Femur (tissue), 1 donor: Measurements from ENCODE around the gene LRRC37A3.
A peak's percentile ranks its signal among the peaks of the same experiment; 100 is the strongest.
"Not testable (repeated sequence)": the region's sequence is repeated elsewhere in the genome, so short reads cannot be mapped to it uniquely, and the experiment has no call there.

Experiments used
- DNase-seq: peaks from one replicate; pipeline ENCODE4 v3.0.0-alpha.2; 2017

The LRRC37A3 gene

DNA sequence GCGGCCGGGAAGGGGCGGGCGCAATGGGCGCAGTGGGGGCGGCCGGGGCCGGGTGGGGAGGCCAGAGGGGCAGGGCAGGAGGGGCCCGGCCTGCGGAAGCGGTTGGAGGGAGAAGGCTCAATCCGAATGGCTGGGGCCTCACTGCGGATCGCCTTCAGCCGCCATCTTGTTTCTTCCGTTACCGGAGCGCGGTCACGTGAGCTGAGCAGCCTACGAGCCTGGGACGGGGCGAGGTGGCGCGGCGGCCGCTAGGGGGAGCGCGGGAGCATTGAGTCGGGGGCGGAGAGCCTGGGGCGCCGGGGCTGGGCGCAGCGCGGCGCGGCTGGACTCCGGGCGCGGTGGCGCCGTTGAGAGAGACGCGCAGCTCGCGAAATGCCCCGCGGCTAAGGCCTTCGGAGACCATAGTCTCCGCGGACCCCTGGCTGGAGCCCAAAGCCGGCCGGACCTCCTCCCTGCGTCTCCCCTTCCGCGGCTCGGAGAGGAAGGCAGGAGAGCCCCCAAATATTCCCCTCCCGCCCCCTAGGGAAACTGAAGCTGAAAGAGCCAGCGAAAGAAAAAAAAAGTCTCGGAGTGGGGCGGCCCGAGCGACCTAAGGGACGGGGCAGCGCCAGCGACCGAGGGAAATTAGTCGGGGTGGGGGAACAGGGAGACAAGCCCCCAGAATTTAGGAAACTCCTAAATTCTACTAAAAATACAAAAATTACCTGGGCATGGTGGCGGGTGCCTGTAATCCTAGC lies at the start of gene LRRC37A3:
LRRC37A3 (minus strand) TSS at position 190 of the 737 bp plus-strand sequence. CDS start 22,221 bp downstream, outside the sequence.
- DNase-seq, result peak; percentile 97

DNA sequence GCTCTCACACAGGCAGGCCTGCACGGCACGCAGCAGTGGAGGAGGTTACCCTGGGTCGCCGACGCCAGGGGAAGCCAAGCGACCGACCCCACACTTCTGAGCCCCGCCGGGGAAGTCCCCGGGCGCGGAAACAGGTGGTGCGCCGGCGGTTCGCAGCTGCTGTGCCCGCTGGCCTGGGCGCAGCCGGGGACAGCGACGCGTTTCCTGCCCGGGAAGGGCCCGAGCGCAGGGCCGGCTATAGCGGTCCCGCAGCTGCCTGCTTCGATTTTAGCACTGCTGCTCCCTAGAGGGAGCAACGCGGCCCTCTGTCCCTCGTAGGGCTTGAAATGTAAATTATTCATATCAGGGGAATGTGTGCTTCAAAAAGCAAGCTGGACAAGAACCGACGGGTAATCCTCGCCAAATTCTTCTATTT lies 46.6 kb upstream of the LRRC37A3 start:
- peak; percentile 86 for DNase-seq

DNA sequence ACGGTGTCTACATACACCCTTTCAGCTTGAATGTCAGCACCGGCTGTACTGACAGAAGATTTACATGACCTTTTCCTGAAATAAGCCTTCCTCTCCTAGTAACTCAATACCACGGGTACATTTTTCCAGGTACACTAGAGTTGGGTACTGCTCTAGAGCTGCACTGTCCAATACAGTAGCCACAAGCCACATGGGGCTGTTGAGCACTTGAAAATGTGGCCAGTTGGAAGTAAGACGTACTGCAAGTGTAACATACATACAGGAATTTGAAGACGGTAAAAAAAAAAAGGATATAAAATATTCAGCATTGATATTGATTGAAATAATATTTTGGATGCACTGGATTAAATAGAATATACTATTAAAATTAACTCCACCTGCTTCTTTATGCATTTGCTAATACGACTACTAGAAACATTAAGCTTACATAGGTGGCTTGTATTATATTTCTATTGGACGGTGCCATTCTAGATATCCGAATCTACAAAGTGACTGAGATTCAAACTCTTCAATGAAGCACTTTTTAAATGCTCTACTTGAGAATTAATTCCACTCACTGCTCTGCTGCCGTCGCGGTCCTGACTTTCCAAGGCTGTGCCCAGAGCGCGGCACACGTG lies 46.1 kb upstream of the LRRC37A3 start:
- DNase-seq, result not testable (repeated sequence)

DNA sequence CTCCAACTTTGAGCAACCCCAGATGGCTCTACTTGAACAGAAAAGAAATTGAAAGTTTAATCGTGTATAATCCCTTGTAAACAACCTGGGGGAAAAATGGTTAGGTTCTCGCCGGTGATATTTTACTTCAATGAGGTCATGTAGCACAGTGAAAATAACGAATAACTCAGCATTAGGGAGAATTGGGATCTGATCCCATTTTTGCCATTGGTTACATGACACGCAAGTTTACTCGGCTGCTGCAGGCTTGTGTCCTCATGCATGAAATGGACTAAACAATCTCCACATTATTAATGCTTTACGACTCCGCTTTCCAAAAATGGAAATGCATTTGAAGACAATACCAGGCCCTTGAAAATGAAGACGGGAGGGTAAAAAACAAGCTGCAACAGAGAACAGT lies 45.5 kb upstream of the LRRC37A3 start:
- no peak for DNase-seq

DNA sequence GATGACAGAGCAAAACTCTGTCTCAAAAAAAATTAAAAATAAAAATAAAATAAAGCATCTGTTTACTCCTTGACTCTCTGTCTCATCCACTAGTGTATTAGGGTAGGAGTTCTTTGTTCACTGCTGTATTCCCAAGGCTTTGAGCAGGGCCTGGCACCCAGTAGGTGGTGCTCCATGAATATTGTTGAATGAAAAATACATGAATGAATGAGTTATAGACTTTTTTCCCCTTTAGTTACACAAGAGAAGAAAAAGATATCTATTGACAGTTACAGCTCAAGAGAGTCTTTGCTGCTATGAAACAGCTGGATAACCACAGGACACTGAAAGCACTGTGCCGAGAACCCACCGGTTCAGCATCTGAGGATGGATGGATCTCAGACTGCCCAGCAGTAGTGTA lies 44.5 kb upstream of the LRRC37A3 start:
- DNase-seq, result not testable (repeated sequence)

DNA sequence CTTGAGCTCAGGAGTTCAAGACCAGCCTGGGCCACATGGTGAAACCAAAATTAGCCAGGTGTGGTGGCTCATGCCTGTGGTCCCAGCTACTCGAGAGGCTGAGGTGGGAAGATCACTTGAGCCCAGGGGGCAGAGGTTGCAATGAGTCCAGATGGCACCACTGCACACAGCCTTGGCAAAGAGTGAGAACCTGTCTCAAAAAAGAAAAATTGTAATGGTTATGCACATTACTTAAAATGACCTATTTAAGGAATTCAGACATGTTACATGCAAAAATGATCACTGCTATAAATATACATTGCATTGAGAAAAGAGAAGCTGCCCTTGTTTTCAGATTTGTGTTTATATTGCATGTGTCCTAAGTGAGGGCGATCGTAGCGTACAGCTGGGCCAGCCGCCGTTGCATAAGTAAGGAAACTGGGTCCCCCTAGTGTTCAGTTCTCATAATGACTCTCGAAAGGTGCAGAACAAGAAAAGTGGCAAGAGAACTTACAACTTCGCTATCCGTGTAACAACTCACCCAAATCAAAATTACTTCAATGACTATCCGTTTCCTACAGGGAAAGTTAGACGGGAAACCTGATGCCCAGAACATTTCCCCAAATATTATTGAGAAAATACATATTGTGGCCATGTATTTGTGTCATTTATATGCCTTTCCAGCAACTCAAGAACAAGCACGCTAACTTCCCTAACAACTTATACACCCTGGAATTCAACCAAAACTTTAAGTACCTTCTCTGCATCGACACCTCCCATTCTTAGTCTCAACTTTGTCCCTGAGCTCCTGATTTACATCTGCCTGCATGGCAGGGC lies 42.5 kb upstream of the LRRC37A3 start:
- DNase-seq, result not testable (repeated sequence)

DNA sequence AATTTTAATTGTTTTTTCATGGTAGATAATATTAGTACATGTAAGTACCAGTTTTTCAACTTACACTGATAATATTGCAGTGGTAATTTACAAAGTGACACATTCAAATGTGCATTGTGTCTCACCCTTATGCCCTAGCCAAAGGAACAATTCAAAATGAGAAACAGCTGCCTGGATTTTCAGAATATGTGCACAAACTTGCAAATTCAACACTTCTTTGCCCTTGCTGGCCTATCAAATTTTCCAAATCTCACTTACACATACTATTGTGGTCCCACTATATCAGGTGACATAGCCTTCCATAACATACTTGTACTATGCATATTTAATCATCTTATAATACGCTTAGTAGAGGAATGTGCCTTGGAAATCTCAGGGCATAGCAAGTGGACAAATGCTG lies 32.6 kb upstream of the LRRC37A3 start:
- DNase-seq, result no peak

DNA sequence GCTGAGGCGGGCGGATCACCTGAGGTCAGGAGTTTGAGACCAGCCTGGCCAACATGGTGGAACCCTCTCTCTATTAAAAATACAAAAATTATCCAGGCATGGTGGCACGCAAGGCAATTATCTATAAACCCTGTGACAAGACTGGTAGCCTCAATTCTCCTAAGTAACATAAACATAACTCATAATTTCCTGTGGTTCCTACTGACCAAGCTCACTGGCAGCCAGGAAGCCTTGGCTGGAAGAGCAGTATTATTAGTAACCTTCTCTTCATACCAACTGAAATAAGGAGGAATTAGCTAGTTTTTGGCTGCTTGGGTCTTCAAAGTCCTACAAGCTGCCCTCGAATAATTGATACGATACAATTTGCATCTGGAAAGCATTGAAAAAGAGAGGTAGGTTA lies 31.6 kb upstream of the LRRC37A3 start:
- no peak for DNase-seq

DNA sequence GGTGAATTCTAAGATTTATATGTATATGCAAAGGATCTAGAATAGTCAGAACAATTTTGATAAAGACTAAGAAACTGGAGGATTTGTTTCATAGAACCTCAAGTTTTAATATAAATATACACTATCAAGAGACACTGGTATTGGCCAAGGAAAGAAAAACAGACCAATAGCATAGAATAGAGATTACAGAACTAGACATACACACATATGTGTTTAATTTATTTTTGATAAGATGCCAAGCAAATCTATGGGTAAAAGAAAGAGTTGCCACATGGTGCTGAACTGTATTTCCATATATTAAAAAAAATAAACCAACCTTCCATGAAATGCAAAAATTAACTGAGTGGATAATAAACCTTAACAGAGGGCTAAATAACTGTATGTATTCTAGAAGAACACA lies 27.9 kb upstream of the LRRC37A3 start:
- no peak for DNase-seq

DNA sequence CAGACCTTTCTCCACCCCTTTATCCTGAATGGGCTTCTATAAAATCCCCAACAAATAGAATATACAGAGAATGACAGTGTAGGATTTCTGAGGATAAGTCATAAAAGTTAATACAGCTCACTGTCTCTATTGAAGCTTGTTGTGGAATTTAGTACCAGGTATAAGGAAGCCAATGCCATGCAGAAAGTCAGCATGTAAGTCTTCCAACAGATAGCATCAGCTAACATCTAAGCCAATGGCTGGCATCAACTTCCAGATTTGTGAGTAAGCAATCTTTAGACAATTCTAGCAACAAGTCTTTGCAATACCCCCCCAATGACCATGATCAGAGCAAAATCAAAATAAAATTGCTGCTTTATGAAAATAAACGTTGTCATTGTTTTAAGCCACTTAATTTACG lies 22.5 kb upstream of the LRRC37A3 start:
- DNase-seq, result no peak

DNA sequence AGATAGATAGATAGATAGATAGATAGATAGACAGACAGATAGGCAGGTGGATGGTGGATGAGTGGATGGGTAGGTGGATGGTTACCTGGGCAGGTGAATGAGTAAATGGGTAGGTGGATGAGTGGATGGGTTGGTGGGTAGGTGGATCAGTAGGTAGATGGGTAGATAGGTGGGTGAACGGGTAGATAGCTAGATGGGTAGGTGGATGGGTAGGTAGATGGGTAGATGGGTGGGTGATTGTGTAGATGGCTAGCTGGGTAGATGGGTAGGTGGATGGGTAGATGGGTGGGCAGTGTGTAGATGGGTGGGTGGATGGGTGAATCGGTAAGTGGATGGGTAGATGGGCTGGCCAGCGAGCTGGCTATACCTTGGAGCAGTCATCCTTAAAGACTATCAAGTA lies 21.8 kb upstream of the LRRC37A3 start:
- DNase-seq, result no peak

DNA sequence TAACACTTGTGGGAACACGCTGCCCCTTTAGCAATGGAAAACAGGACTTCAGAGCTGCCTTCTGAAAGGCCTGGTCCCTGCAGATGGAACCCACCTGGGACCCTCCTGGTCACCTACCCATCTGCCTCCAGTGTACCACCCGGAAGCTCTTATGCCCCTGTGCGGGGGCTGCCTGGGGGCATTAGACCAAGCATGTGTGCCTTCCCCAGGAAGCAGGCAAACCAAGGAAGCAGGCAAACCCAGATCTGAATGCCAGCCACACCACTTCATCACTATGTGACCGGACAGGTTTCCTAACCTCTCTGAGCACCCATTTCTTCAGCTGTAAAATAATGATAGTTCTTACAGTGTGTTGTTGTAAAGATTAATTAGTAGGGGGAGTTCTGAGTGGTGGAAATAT lies 20.8 kb upstream of the LRRC37A3 start:
- DNase-seq, result no peak

DNA sequence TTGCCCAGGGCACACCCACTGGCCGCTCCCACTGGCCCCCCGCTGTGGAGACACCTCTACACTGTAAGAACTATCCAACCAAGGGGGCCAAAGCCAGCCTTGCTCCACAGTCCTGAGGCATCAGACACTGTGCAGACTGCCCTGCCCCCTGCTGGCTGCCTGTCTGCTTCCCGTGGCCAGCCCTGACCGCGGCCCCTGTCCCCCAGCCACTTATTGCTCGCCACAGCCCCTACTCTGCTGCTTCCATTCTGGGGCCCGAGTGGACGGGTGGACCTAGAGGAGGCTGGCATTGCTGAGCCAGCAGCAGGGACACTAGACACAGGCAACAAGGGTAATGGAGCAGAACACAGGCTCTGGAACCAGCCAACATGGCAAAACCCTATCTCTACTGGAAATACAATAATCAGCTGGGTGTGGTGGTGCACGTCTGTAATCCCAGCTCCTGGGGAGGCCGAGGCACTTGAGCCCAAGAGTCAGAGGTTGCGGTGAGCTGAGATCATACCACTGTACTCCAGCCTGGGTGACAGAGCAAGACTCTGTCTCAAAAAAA lies 19.7 kb upstream of the LRRC37A3 start:
- no peak for DNase-seq

DNA sequence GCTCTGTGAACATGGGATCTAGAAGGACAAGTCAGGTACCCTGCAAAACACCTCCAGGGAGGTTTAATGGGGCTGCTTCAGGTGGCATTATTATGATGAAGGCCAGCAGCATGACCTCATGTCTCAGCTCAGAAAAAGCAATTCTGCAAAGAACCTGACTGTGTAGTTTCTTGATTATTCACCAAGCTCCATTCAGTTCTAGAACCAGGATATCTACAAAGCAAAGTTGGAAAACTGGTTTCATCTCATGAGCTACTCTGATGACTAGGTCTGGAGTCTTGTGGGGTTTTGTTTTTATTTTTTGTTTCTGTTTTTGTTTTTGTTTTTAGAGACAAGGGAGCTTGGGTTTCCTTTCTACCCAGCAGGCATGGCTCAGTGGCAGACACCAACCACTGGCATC lies 19.0 kb upstream of the LRRC37A3 start:
- no peak for DNase-seq

DNA sequence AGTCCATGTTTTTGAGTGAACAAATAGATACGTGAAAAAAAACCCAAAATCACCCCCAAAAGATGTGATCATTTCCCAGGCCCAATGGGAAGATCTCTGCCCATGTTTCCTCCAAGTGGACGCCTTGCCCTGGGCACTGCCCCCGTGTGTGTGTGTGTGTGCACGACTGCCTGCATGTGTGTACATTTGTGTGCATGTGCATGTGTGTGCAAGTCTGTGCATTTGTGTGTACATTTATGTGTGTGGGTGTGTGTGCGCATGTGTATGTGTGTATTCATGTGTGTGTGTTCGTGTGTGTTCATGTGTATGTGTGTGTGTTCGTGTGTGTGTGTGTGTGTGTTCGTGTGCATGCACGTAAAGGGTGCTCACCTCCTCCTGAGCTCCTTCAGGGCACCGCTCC lies 16.8 kb upstream of the LRRC37A3 start:
- DNase-seq, result no peak

DNA sequence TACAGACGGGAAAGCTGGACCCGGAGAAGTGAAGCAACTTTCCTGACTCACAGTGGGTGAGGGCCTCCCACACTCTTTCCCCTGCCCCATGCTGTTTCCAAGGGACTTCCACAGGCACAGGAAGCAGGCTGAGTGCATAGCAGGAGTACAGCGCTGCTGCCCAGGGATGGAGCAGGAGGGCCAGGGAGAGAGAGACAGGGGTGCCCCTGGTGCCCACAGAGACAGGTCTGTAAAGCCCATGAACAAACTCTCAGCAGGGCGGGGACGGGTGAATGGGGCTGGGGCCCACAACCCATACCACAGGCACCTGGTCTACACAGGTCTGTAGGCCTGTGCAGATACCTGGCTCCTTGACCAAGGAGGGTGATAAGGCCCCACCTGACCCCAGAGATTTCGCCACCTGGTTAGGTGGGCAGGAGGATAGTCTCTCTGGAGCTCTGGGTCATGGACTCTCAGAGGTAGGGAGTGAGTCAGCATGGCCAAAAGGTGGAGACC lies 15.1 kb upstream of the LRRC37A3 start:
- DNase-seq, result not testable (repeated sequence)

DNA sequence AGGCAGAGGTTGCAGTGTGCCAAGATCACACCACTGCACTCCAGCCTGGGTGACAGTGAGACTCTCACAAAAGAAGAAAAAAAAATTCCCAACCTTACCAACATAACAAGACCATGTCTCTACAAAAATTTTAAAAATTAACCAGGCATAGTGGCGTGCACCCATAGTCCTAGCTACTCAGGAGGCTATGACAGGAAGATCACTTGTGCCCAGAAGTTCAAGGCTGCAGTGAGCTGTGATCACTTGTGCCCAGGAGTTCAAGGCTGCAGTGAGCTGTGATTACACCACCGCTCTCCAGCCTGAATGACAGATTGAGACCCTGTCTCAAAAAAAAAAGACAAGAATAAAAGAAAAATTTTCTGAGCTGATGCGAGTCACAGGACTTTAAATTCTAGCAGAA lies 13.6 kb upstream of the LRRC37A3 start:
- not testable (repeated sequence) for DNase-seq

DNA sequence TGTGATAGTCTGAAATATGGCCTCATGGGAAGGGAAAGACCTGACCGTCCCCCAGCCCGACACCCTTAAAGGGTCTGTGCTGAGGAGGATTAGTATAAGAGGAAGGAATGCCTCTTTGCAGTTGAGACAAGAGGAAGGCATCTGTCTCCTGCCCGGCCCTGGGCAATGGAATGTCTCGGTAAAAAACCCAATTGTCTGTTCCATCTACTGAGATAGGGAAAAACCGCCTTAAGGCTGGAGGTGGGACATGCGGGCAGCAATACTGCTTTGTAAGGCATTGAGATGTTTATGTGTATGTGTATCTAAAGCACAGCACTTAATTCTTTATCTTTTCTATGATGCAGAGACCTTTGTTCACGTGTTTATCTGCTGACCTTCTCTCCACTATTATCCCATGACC lies 11.1 kb upstream of the LRRC37A3 start:
- DNase-seq, result not testable (repeated sequence)

DNA sequence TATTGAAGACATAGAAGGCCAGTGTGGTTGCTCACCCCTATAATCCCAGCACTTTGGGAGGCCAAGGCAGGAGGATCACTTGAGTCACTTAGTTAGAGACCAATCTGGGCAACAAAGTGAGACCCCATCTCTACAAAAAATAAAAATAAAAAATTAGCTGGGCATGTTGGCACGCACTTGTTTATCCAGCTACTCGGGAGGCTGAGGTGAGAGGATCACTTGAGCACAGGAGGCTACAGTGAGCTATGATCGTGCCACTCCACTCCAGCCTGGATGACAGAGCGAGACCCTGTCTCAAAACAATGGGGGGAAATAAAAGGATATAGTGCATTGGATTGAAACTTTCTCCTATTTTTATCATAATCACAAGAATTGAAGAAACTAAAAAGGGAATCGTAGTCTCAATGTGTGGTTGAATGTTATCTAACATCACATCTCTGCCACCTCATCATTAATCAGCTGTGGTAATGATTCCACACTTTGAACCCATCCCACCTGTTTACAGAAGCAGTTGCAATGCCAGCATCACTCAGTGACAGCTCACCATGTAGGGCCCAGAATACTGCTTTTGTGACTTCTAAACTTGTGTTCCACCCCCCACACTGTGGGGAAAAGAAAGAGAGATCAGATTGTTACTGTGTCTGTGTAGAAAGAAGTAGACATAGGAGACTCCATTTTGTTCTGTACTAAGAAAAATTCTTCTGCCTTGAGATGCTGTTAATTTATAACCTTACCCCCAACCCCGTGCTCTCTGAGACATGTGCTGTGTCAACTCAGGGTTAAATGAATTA lies 10.3 kb upstream of the LRRC37A3 start:
- not testable (repeated sequence) for DNase-seq

DNA sequence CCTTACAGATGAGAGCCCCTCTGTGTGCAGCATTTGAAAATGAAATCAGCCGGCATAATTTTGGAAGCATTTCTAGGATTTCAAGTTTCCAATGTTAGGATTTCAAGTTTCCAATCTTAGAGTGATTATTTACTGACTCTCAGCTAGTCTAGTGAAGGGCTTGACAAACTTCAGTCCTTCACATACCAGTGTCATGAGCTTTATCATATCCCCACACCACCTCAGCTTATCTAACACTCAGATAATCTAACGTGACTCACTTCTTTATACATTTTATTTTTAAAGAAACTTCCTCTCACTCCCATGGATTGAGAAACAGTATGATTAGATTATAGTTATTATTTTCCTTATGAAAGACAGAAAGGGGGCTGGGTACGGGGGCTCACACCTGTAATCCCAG lies 9.4 kb upstream of the LRRC37A3 start:
- not testable (repeated sequence) for DNase-seq

DNA sequence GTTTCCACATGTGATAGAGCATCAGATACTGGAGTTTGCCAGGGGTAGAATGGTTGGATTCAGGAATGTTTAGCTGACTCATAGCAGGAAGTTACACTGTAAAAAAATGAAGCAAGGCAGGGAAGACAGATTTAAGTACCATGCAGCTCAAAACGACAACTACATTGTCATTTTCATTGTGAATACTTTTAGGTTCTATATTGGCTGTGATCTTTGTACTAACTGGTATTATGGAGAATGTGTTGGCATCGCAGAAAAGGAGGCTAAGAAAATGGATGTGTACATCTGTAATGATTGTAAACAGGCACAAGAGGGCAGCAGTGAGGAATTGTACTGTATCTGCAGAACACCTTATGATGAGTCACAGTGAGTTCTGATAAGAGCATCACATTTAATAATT lies 8.2 kb upstream of the LRRC37A3 start:
- not testable (repeated sequence) for DNase-seq

DNA sequence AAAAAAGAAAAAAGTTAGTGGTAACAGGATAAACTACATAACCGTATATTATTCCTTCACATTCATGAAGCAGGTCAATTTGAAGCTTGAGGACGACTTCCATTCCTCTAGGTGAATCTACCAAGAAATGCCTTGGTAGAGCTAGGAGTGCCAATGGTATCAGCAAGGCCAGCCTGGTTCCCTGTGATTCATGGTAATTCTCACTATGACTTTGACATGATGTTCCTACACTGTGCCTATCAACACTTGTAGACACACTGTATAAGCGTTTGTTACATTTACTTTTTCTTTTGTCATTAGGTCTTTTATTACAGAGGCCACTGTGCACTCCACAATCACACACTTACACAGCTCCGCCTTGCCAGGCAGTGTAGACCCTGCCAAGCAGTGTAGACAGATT lies 7.2 kb upstream of the LRRC37A3 start:
- DNase-seq, result not testable (repeated sequence)
